ENCODE measurements around the gene PRCD.

Gene PRCD

DNA sequence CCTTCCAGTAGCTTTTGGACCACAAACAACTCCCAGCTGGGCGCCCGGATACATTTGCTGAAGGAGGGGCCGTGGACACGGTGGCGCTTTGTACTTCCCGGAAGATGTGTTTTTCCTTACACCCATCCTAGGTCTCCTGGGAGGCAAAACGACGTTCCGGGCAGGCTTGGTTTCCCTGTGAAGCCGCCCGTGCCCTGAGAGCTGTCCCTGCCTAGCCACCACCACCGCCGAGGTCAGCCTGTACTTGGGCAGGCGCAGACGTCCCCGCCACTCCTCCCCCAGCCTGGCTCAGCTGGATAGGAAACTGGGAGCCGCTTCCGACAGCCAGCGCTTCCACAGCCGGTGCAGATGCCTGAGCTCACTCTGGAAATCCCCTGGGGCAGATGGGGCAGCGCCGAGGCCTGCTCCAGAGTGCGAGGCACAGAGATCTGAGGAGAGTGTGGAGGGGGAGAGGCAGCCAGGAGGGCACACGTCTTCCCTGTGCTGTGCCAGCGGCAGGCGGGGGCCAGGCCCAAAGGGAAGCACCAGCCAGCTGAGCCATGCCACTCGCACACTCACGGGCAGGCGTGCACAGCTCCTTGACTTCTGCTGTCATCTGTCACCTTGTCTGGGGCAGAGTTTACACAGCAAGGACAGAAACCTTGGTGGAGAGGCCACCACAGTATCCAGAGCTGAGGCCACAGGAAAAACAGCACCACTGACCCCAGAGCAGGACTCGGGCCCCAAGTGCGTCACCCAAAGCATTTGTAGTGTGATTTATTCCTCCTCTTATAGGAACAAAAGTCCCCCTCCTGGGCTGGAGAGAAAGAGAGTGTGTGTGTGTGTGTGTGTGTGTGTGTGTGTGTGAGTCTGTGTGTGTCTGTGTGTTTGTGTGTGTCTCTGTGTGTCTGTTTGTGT lies 41.6 kb upstream of the PRCD start:
- no peak overlapping the region for H3K27ac ChIP-seq (ENCODE audit: low read depth, low read length, severe bottlenecking)
- no peak overlapping the region for H3K4me3 ChIP-seq (ENCODE audit: extremely low read depth, insufficient read depth, low read length, poor library complexity, severe bottlenecking)
- no peaks in the 10 kb centered on the region for H3K36me3 ChIP-seq (ENCODE audit: control insufficient read depth, insufficient read depth, low read length)
- H3K4me1 ChIP-seq (ENCODE audit: control insufficient read depth, insufficient read depth, low read length, poor library complexity, severe bottlenecking) = peaks cover 27% of the 10 kb centered on the region
- no peaks in the 10 kb centered on the region for H3K9me3 ChIP-seq (ENCODE audit: control insufficient read depth, low read length)
- 44 to 52% methylated on average over 20 to 27 of the region's 31 CpGs for WGBS, 2 experiments (ENCODE audit: insufficient coverage in 2 of 2)

DNA sequence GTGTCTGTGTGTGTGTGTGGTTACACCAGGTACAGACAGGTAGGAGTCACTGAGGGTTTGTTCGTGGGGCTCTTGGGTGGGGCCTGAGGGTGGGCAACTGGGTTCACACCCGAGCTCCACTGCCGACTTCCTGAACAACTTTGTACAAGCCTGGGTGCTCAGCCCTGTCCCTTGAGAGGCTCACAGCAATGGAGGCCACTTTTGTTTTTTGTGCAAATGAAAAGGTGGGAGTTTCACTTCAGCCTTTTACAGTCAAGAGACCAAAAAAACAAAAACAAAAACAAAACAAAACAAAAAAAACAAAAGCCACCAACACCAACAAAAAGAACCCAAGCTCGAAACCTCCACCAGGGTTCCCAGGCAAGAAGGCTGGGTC lies 41.0 kb upstream of the PRCD start:
- 33 to 100% methylated on average over 1 to 2 of the region's 4 CpGs for WGBS, 2 experiments (ENCODE audit: insufficient coverage in 2 of 2)
- peaks cover 24% of the 10 kb centered on the region for H3K4me1 ChIP-seq (ENCODE audit: control insufficient read depth, insufficient read depth, low read length, poor library complexity, severe bottlenecking)
- no peaks in the 10 kb centered on the region for H3K36me3 ChIP-seq (ENCODE audit: control insufficient read depth, insufficient read depth, low read length)
- no peak overlapping the region for H3K27ac ChIP-seq (ENCODE audit: low read depth, low read length, severe bottlenecking)
- no peak overlapping the region for H3K4me3 ChIP-seq (ENCODE audit: extremely low read depth, insufficient read depth, low read length, poor library complexity, severe bottlenecking)
- H3K9me3 ChIP-seq (ENCODE audit: control insufficient read depth, low read length) = no peaks in the 10 kb centered on the region

DNA sequence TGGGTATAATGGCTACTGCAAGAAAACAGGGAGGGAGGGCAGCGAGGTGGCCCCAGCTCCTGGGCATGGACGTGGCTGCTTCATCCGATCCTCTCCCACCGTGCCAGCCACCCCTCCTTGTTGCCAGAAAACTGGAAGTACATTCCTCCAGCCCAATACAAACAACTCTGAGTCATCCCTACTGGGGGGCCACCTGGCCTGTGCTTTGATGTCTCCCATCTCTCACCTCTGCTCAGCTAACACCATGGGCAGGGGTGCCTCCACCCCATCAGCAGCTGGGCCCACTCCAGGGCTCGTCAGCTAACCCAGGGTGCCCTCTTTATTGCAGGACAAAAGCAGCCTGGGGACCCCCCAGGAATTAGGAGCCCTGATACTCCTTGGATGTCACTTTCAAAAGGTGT lies 40.6 kb upstream of the PRCD start:
- Histone ChIP-seq H3K36me3 (ENCODE audit: control insufficient read depth, insufficient read depth, low read length) (no peaks in the 10 kb centered on the region), H3K4me3 (ENCODE audit: extremely low read depth, insufficient read depth, low read length, poor library complexity, severe bottlenecking) (no peak overlapping the region), H3K4me1 (ENCODE audit: control insufficient read depth, insufficient read depth, low read length, poor library complexity, severe bottlenecking) (peaks cover 24% of the 10 kb centered on the region), H3K9me3 (ENCODE audit: control insufficient read depth, low read length) (no peaks in the 10 kb centered on the region), H3K27ac (ENCODE audit: low read depth, low read length, severe bottlenecking) (no peak overlapping the region)
- 86 to 100% methylated on average over 1 to 5 of the region's 5 CpGs for WGBS, 2 experiments (ENCODE audit: insufficient coverage in 2 of 2)

DNA sequence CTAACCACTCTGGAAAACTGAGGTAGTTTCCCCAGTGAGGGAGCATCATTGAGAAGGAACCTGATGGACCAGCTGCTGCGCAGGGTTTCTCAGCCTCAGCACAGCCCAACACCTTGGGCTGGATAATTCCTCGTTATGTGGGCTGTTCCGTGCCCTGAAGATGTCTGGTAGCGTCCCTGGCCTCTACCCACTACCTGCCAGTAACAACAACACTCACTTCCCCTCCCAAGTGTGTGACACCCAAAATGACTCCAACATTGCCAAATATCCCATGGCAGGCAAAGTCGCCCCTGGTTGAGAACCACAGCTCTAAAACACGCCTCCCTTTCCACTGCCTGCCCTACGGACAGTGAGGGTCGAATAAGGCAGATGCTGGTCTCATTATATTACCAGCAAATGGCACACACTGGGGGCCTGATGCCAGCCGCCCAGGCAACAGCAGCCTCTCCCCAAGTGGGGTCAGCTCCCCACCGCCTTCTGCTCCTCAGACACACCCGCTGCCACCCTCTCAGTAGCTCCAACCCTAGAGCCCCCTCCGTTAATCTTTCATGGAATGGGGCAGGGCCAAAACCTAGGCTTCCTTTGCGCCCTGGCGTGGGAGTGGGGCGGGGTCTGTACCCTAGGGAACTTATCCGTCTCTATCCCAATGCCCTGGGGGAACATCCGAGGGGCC lies 39.6 kb upstream of the PRCD start:
- Histone ChIP-seq H3K4me3 (ENCODE audit: extremely low read depth, insufficient read depth, low read length, poor library complexity, severe bottlenecking) (peak overlapping the region; percentile 59), H3K4me1 (ENCODE audit: control insufficient read depth, insufficient read depth, low read length, poor library complexity, severe bottlenecking) (peaks cover 24% of the 10 kb centered on the region)
- 59 to 65% methylated on average over 12 to 16 of the region's 17 CpGs for WGBS, 2 experiments (ENCODE audit: insufficient coverage in 2 of 2)

DNA sequence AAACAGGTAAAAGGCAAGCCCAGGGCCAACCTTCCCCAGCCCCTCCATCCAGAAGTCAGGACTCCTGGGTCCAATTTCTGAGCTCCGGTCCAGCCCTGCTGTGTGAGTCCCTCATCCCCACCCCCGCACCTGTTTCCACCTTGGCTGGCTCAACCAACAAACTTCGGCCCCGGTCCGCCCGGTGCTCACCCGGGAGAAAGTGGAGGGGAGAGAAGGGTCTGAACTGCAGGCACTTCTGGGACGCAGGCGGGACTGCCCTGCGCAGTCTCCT lies 39.2 kb upstream of the PRCD start:
- no peak overlapping the region for H3K27ac ChIP-seq (ENCODE audit: low read depth, low read length, severe bottlenecking)
- peaks cover 24% of the 10 kb centered on the region for H3K4me1 ChIP-seq (ENCODE audit: control insufficient read depth, insufficient read depth, low read length, poor library complexity, severe bottlenecking)
- no peaks in the 10 kb centered on the region for H3K36me3 ChIP-seq (ENCODE audit: control insufficient read depth, insufficient read depth, low read length)
- H3K9me3 ChIP-seq (ENCODE audit: control insufficient read depth, low read length) = no peaks in the 10 kb centered on the region
- peak overlapping the region; percentile 59 for H3K4me3 ChIP-seq (ENCODE audit: extremely low read depth, insufficient read depth, low read length, poor library complexity, severe bottlenecking)
- WGBS, 2 experiments (ENCODE audit: insufficient coverage in 2 of 2) = 4 to 27% methylated on average over 3 to 8 of the region's 10 CpGs

More for the DNA sequence above, 39.6 kb upstream of the PRCD start:
- no peaks in the 10 kb centered on the region for H3K9me3 ChIP-seq (ENCODE audit: control insufficient read depth, low read length)
- H3K27ac ChIP-seq (ENCODE audit: low read depth, low read length, severe bottlenecking) = no peak overlapping the region
- no peaks in the 10 kb centered on the region for H3K36me3 ChIP-seq (ENCODE audit: control insufficient read depth, insufficient read depth, low read length)

DNA sequence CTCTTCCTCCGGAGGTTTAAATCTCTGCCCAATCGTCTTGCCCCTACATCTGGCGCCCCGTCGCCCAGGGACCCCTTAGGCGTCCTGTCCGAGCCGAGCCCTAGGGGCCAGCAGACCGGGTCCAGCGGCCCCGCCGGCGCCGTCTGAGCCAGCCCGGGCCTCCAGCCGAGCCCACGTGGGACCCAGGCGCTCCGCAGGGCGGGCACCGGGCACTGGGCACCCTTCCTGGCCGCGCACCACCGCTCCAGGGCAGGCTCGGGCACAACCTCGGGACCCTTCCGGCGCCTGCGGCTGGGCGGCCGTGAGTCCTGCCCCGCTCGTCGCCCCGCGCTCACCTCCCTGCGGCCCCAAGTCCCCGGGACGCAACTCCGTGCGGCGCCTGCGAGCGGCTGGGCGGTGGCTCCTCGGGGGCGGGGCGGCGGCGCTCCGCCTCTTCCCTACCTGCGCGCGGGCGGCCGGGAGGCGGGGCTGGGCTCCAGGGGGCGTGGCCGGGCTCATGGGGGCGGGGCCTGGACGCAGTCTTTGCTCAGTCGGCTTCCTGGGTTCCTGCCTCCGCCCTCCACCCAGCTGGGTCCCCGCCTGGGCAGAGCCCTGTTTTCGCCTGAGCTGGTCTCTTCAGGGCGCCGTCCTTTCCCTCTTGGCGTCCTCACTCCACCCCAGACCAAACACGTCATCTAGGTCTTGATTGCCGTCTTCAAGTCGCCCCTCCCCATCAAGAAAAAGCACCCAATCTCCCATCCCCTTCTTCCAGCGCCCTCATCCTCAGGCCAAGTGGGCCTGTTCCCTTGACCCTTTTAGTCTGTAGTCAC lies 38.6 kb upstream of the PRCD start, which contains the start of gene RHBDF2:
TSS of gene RHBDF2 (minus strand) at position 406 of the 809 bp plus-strand sequence. CDS start 19,899 bp downstream, outside the sequence.
- 4 to 5% methylated on average over 59 to 66 of the region's 72 CpGs for WGBS, 2 experiments (ENCODE audit: insufficient coverage in 2 of 2)
- no peak within 1 kb of the TSS for H3K27ac ChIP-seq (ENCODE audit: low read depth, low read length, severe bottlenecking)
- peak within 1 kb of the TSS; percentile 59 for H3K4me3 ChIP-seq (ENCODE audit: extremely low read depth, insufficient read depth, low read length, poor library complexity, severe bottlenecking)
- H3K4me1 ChIP-seq (ENCODE audit: control insufficient read depth, insufficient read depth, low read length, poor library complexity, severe bottlenecking) = peaks cover 24% of the 10 kb centered on the region
- no peaks in the 10 kb centered on the region for H3K9me3 ChIP-seq (ENCODE audit: control insufficient read depth, low read length)
- H3K36me3 ChIP-seq (ENCODE audit: control insufficient read depth, insufficient read depth, low read length) = no peaks in the 10 kb centered on the region

DNA sequence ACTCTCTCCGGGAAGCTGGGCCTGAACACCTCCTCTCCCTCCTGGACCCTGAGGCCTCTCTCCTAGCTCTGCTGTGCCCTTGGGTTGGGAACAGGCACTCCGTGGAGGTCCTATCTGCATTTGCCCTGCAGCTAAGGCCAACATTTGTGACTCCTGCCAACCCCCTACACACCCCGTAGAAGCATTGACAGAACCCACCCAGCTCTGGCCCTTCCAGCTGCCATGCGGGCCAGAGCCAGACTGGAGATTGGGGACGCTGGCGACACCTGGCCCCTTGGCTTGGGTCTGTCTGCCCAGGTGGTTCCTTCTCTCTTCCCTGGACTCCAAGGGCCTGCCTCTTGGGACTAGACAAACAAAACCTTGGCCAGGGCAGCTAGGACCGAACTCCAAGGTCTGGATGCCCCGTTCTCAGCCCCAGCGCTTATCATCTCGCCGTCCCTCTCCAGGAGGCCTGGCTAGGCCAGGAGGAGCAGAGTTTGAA lies 38.0 kb upstream of the PRCD start:
- Histone ChIP-seq H3K4me1 (ENCODE audit: control insufficient read depth, insufficient read depth, low read length, poor library complexity, severe bottlenecking) (peaks cover 24% of the 10 kb centered on the region), H3K4me3 (ENCODE audit: extremely low read depth, insufficient read depth, low read length, poor library complexity, severe bottlenecking) (peak overlapping the region; percentile 59), H3K9me3 (ENCODE audit: control insufficient read depth, low read length) (no peaks in the 10 kb centered on the region), H3K27ac (ENCODE audit: low read depth, low read length, severe bottlenecking) (no peak overlapping the region), H3K36me3 (ENCODE audit: control insufficient read depth, insufficient read depth, low read length) (no peaks in the 10 kb centered on the region)
- WGBS, 2 experiments (ENCODE audit: insufficient coverage in 2 of 2) = 75 to 78% methylated on average over 7 to 11 of the region's 11 CpGs

DNA sequence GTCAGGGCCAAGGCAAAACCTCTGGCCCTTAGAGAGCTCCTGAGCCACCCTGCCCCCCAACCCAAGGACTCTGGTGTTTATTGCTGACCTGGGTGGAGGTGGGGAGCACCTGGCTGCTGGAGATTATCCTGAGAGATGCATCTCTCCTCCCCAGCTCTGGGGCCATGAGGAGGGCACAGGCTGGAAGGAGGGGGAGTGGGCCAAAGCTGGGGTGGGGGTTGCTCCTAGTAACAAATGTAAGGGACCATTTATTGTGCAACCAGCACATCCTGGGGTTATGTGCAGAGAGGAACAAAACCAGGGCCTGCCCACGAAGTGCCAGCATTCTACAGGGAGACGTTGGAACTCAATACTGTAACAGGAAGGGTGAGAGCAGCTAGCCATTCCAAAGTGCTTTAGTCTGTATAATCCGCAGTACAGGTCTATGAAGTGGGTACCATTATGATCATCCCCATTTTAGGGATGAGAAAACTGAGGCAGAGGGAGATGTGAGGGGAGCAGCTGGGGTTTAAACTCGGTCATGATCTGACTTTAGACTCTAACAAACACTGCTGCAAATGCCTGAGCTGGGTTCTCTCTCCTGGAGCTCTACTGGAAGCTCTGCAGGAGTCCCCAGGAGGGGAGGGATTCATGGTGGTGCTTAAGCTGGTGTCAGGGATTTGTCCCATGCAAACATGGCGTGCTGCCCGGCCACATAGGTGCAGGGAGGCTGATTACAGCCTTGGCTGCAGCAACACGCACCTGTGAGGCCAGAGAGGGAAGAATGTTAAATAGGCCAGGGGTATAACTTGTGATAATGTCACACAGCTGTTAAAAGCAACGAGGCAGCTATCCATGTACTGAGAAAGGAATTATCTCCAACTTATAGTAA lies 37.3 kb upstream of the PRCD start:
- H3K27ac ChIP-seq (ENCODE audit: low read depth, low read length, severe bottlenecking) = no peak overlapping the region
- H3K4me1 ChIP-seq (ENCODE audit: control insufficient read depth, insufficient read depth, low read length, poor library complexity, severe bottlenecking) = peaks cover 22% of the 10 kb centered on the region
- no peak overlapping the region for H3K4me3 ChIP-seq (ENCODE audit: extremely low read depth, insufficient read depth, low read length, poor library complexity, severe bottlenecking)
- H3K36me3 ChIP-seq (ENCODE audit: control insufficient read depth, insufficient read depth, low read length) = no peaks in the 10 kb centered on the region
- WGBS, 2 experiments (ENCODE audit: insufficient coverage in 2 of 2) = 83 to 96% methylated on average over 6 to 7 of the region's 8 CpGs
- no peaks in the 10 kb centered on the region for H3K9me3 ChIP-seq (ENCODE audit: control insufficient read depth, low read length)

DNA sequence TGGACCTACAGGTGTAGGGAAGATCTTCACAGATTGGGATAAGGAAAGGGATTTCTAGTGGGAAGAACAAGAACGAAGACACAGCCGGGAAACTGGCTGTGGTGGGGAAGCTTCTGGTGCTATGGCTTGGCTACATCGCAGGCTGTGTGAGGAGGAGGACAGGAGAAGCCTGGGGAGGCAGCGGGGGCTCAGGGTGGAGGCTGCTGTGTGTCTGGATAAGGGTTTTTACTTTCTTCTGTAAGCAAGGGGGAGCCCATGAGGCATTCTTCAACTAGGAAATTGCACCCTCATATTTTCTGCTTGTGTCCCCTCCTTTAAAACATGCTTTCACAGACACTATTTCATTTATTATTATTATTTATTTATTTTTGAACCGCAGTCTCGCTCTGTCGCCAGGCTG lies 35.7 kb upstream of the PRCD start:
- WGBS, 2 experiments (ENCODE audit: insufficient coverage in 2 of 2) = 63 to 69% methylated on average over 6 of the region's 7 CpGs

More for the DNA sequence above, 35.7 kb upstream of the PRCD start:
- Histone ChIP-seq H3K4me3 (ENCODE audit: extremely low read depth, insufficient read depth, low read length, poor library complexity, severe bottlenecking) (no peak overlapping the region), H3K4me1 (ENCODE audit: control insufficient read depth, insufficient read depth, low read length, poor library complexity, severe bottlenecking) (peaks cover 7% of the 10 kb centered on the region), H3K36me3 (ENCODE audit: control insufficient read depth, insufficient read depth, low read length) (no peaks in the 10 kb centered on the region), H3K27ac (ENCODE audit: low read depth, low read length, severe bottlenecking) (no peak overlapping the region), H3K9me3 (ENCODE audit: control insufficient read depth, low read length) (no peaks in the 10 kb centered on the region)
